Gastroesophageal sphincter (tissue), 3 donors: ENCODE measurements around the gene MAS1L.

Experiments used
- EP300 ChIP-seq: sonication (generic); formaldehyde crosslinking; IDR thresholded peaks from one replicate; pipeline ENCODE4 v1.6.1; 2017; ENCODE audit warnings: antibody characterized with exemption, mild to moderate bottlenecking
- POLR2A ChIP-seq, 2 donors: fragments of 450-650 bp; IDR thresholded peaks; one replicate each; pipeline ENCODE4 v1.6.1; 2017; ENCODE audit warnings: antibody characterized with exemption in 2 of 2, mild to moderate bottlenecking in 2 of 2, moderate library complexity in 1 of 2
- POLR2AphosphoS5 ChIP-seq: sonication (generic); formaldehyde crosslinking; IDR thresholded peaks from one replicate; pipeline ENCODE4 v1.6.1; 2017; ENCODE audit warnings: antibody characterized with exemption
- TF ChIP-seq, protein P1 (sequence below), 4 experiments: fragments of 200-600 bp in 2 of 4; fragments of 450-650 bp in 2 of 4; sonication (generic) in 1 of 4; IDR thresholded peaks; one replicate each; pipeline ENCODE4 v1.5.1; 2017 to 2019; ENCODE audit warnings: antibody characterized with exemption in 4 of 4, mild to moderate bottlenecking in 2 of 4, moderate library complexity in 2 of 4

DNA sequence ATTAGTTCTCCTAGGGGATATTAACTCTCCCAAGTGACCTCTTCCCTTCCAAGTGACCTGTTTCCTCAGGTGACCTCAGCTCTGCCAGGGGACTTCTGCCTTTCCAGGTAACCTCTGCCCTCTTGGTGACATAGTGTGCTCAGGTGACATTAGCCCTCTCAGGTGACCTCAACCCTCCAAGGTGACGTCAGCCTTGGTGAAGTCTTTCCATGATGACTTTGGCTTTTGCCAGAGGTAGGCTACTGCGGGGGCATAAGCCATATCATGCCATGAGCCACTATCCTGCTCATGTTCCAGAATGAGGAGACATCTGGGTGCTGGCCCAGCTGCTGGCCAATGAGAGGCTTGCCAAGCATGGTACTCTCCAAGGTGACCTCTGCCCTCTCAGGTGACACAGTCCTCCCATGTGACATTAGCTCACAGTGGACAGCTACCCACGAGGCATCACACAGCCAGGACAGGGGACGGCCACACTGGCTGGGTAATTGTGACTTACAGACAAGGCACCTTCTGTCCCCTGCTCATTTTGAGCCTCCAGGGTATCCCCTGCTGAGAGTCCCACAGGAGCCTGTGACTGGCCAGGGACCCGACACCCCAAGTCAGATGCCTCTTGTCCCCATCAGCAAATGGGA is 40.7 kb upstream of the MAS1L start:
- TF ChIP-seq POLR2A (IDR thresholded peaks at IDR 0.05) (no peak), POLR2AphosphoS5 (no peak), EP300 (no peak)
- TF ChIP-seq, protein P1, sequence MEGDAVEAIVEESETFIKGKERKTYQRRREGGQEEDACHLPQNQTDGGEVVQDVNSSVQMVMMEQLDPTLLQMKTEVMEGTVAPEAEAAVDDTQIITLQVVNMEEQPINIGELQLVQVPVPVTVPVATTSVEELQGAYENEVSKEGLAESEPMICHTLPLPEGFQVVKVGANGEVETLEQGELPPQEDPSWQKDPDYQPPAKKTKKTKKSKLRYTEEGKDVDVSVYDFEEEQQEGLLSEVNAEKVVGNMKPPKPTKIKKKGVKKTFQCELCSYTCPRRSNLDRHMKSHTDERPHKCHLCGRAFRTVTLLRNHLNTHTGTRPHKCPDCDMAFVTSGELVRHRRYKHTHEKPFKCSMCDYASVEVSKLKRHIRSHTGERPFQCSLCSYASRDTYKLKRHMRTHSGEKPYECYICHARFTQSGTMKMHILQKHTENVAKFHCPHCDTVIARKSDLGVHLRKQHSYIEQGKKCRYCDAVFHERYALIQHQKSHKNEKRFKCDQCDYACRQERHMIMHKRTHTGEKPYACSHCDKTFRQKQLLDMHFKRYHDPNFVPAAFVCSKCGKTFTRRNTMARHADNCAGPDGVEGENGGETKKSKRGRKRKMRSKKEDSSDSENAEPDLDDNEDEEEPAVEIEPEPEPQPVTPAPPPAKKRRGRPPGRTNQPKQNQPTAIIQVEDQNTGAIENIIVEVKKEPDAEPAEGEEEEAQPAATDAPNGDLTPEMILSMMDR (IDR thresholded peaks at IDR 0.05) = no peak
